ENCODE measurements around the gene PLEKHM3.
"Not testable (repeated sequence)": the region's sequence is repeated elsewhere in the genome, so short reads cannot be mapped to it uniquely, and the experiment has no call there.

PLEKHM3 gene

DNA sequence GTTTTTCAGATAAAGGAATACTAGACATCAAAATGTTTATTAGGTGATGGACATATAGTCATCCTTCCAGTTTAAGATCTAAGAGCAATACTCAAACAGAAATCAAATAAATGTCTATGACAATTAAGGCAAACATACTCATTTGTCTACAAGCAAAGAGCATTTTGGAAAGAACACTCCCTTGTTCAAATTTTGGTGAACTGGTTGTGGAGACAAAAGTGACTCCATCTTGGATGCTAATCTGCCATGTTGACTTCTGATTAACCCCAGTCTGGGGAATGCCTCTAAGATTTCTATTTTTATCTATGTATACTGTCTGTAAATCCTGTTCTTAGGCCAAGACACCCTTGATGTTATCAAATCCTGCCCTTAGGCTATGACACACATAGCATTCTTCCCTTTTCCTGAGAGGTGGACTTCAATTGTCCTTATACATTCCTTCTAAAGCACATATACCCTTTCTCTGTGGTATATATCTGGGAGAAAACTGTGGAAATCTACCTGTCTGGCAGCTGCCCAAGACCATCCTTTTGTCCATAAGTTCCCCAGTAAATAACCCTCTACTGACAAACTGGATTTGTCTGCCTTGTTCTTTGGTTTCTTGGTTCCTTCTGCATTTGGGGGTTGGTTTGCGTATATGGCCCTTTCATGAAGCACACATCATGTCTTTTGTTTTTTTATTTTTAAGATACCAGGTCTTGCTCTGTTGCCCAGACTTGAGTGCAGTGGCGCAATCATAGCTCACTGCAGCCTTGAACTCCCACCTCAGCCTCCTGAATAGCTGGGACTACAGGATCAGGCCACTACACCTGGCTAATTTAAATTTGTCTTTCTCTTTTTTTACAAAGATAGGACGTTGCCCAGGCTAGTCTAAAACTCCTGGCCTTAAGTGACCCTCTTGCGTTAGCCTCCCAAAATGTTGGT, 12.5 kb upstream of the PLEKHM3 start:
- FAIRE-seq = no peak

DNA sequence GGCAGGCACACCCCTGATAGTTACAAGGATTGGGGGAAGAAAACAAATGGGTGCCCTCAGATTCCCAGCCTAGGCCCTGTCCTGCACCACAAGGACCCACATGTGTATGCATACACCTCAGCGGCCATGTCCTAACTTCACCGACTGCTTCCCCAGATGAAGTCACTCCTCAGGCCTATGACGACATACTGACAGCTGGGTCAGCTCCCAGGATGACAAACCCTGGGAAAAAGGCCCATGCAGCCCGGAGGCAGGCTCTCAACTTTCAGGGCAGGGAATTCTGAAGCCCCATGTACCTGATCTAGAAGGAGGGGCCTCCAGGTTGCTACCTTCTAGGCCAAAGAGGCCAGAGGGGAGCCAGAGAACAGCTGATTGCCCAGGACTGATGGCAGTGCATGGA, 11.0 kb upstream of the PLEKHM3 start:
- no peak for FAIRE-seq

DNA sequence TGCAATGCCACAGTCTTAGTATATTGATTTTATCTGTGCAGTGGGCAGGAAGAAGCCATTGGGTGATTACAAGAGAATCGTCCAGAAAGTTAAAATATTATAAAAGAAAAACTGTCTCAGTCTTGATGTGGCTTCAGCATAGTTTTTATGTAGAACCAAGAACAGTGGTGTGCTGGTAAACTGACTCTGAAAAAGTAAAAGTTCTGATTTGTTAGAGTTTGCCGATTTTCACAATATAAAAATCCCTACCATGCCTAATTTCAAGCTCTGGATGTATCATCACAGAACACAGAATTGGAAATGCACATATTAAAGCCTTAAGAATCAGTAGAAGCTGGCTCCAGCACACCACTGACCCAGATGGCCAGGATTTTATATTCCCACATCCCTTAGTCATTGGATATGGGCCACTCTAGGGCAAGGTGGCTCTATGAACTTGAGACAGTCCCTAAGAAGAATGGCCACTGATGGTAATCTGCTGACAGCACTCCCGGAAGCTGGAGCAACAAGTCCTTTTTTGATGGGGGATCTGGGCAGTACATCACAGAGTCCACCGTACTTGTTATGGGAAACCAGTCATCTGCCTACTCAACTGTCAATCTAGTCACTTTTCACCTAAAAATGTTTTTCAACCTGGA, 9.3 kb upstream of the PLEKHM3 start:
- FAIRE-seq = no peak

DNA sequence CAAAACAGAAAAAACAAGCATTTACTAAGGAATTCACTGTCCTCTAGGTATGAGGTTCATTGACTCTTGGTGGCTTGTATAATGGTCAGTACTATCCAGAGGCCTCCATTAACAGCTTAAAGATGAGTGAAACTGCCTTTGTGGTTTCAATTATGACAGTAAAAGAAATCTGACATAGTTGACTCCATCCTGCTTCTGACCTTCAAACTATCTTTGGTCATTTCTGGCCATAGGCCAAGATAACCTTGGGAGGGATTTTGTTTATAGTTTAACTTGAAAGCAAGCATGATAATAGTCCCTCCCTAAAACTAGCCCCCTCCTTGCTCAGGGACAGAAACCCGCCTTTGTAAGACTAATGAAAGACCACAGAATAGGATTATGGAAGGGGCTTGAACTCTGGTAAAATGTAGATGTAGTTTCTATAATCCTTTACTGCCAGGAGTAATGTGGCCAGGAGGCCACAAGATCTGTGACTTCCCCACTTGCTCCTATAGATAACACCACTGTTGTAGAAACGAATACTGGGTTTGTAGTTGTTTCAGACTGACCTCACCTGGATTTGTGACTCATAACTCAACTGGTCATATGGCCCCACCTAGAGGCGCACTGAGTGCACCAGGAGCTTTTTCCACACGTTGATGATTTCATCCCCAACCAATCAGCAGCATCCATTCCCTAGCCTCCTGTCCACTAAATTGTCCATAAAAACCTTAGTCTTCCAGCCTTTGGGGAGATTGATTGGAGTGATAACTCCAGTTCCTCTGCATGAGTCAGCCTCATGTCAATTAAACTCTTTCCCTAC, 8.6 kb upstream of the PLEKHM3 start:
- no peak for FAIRE-seq

DNA sequence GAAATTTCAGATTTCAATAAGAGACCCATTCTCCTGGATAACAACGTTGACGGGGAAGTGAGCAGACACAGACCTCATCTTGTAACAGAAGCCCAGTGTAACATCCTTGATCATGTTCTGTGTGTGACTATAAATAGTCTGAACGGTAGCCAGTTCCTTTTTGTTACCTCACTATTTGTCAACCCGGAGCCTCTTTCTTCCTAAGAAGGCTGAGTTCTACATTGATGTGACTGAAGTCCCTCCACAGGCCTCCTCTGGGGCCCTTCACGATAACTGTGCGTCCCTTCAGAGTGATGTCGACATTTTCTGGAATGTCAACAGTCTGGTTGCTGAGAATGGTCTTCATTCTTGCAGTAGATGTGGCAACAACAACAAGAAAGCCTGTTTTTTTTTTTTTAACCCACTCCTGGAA, 6.3 kb upstream of the PLEKHM3 start:
- FAIRE-seq = no peak

DNA sequence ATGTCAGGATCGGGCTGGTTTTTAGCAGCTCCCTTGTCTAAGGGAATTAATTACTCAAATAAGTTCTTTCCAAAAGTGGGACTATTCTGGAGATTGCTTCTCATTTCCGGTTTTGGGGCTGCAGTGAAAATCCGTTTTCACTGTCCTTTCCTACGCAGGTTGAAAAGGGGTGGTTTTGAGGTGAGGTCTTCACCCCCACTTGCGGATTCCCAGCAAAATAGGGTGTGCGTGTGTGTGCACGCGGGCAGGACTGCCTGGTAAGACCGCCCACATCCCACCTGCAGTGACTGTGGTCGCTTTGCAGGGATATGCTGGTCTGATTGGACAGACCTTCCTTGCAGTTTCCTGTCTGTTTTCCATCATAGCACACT, 472 bp upstream of the PLEKHM3 start:
- FAIRE-seq = no peak

DNA sequence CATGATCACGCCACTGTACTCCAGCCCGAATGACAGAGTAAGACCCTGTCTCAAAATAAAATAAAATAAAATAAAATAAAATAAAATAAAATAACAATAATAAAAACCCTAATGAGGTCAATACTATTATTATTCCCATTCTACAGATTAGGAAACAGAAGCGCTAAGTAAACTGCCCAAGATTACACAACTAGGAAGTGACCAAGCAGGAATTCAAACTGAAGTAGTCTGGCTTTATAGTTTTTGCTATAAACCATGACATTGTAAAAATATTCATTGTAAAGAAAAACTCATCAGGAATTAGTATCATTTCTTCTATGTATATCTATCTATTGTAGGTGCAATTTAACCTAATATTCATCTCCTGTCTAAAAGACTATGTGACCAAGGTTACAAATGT, 1.2 kb downstream of the PLEKHM3 start:
- FAIRE-seq = no peak

DNA sequence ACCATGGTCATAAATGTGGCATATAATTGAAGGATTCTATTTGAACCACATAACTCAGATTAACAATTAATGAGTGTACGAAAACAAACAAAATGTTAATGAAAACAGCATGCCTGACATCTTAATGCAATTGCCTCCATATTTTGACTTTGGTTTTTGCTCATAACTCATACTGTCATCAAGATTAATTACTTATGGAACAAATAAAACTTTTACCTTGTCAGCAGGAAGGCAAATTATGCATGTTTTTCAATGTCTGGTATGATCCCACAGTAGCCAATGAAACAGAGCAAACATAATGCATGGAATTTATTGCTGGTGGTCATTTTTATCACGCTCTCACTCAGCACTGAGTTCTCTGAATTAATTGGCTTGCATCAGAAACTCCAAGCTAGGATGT, 5.1 kb downstream of the PLEKHM3 start:
- FAIRE-seq = no peak

DNA sequence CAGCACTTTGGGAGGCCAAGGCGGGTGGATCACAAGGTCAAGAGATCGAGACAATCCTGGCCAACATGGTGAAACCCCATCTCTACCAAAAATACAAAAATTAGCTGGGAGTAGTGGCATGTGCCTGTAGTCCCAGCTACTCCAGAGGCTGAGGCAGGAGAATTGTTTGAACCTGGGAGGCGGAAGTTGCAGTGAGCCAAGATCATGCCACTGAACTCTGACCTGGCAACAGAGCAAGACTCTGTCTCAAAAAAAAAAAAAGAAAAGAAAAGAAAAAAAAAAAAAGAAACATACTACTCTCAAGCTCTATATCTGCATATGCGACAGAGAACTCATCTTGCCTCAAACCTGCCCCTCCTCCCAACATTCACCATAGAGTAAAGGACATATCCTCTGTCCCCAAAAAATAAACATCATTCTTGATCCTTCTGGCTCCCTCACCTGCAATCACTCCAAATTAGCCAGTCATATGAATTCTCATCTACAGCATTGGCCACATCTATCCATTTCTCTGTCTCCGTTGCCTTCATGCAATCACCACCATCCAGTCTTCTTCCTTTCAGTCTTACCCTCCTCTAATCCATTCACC, 7.1 kb downstream of the PLEKHM3 start:
- not testable (repeated sequence) for FAIRE-seq

DNA sequence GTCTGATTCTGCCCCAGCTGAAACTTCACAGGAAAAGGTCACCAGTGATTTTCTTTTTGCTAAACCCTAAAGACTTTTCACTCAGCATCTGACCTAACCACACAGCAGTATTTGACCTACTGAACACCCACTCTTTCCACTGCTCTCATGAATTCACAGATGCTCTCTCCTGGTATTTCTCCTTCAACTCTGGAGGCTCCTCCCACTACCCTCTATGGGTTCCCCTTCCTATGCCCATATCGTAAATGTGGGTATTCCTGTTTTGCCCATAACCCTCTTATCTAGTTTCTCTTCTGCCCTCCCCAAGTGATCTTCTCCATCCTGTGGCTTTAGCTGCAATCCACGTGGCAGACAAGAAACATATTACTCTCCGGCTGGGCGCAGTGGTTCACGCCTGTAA, 7.6 kb downstream of the PLEKHM3 start:
- FAIRE-seq = no peak

DNA sequence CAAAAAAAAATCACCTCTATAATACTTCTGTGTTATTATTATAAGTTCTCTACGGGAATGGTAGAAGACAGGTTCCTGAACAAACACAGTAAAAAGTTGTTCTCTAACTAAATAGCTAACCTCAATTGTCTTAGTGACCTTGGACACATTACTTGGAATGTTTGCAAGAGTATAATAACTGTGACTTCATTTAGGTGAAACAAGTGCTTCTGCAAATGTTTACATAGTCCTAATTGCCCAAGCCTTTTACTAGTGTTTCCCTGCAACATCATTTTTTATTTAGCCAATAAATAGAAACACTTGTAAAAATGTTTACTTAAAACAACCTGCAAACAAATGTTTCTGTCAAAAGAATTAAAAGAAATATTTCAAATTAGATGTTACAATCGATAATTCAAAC, 9.9 kb downstream of the PLEKHM3 start:
- FAIRE-seq = no peak

DNA sequence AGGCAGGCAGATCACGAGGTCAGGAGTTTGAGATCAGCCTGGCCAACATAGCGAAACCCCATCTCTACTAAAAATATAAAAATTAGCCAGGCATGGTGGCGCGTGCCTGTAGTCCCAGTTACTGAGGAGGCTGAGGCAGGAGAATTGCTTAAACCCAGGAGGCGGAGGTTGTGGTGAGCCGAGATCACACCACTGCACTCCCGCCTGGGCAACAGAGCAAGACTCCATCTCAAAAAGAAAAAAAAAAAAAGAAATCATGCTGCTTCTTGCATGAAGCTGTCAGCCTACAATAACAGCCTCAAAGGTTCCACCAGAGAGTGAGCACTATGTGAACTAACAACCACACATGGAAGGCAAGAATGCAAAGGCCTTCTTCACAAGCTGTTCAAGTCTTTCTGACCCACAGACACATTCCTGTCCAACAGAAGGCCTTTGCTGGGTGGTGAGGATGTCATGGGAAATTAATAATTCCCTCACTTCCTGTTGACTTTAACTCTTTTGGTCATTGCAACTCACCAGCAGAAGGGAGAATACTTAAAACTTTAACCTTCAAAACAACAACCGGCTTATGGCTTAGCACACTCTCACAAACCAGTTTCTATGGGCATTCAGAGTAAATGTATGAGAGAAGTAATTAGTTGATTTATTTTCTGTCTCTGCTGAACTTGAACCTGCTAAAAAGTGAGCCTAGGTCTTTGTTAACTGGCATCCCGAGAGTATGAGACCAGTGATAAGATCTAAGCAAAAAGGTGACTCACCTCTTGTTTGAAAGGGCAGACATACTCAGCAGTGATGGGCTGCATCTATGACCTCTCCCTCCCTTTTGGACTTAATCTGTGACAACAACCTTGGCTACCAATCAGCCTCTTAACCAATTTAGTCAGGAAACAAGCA, 11.8 kb downstream of the PLEKHM3 start:
- FAIRE-seq = no peak

DNA sequence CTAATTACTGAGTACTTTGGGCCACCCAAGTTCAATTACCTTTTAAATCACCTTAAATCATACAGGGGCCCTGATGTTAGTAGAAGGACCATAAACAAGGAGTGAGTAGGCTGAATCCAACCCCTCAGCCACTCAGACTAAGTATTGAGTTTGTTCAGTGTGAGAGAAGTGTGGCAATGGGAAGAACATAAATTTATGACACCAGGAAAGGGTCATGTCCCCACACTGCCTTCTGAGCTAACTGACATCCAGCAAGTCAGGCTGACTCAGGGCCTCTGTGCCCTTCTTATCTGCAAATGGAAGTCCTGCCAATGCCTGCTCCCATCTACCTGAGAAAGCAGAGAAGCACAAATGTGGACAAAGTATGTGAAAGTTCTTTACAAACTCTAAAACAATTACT, 12.9 kb downstream of the PLEKHM3 start:
- no peak for FAIRE-seq

DNA sequence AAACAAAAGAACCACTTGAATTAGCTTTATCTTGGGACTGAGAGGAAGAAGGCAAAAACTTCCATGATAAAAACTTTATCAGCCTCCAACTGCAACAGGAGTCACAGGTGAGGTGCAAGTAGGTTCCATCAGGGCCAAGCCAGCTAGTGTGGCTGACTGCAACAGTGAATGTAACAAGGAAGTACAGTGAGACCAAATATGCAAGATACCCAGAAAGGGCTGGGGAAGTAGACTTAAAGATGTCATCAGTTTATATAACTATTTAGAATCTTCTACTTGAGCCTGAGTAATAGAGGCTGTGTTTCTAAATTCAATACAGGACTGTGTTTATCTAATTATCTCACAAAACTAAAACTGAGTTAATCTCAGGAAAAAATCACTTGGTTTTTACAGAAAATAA, 14.8 kb downstream of the PLEKHM3 start:
- no peak for FAIRE-seq

DNA sequence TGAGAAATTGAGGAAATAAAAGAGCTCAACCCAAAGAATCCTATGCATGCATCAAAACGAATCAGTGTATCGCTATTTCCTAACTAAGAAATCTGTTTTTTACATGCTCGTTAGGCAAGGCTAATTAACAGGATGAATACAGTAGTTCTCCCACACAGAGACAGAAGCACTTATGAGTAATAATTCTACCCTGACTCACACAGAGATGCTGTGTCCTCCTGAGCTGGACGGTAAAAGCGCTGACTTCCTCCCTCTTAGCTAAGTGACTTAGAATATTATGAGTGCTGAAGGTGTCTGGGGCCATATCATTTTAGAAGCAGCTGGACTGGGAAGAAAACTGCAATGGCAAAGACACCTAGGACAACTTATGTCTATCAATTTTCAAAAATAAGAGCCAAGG, 18.5 kb downstream of the PLEKHM3 start:
- FAIRE-seq = no peak

DNA sequence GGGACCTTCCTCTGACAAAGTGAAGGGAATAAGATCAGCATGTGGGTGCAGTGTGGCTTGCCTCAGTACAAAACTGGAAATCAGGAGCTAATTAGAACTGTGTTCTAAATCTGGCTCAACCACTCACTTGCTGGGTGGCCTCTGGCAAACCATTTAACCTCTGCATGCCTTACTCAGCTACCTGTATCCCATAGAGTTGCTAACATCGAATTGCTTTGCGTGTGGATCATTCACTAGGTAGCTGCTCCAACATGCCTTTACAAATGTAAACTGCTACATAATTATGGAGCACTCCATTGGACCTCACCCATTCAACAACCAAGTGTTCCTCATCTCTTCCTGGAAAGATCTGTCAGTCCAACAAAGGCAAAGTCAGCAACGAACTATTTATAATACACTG, 19.0 kb downstream of the PLEKHM3 start:
- FAIRE-seq = no peak

DNA sequence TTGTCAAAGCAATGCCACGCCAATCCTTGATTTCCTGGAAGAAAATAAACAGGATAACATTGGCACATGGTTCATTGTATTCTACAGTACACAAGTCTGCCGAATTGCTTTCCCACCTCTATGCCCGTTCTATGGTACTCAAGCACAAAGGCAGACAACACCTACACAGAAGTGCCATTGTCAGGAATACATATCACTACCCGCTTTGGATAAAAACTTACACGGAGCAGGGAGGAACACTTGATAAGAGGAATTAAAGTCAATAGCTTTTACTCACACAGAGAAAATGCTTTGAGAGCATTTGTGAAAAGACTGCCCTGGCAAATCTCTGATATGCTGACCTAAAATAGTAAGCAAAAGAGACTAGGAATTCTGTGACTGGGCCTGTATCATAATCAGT, 23.4 kb downstream of the PLEKHM3 start:
- FAIRE-seq = no peak

DNA sequence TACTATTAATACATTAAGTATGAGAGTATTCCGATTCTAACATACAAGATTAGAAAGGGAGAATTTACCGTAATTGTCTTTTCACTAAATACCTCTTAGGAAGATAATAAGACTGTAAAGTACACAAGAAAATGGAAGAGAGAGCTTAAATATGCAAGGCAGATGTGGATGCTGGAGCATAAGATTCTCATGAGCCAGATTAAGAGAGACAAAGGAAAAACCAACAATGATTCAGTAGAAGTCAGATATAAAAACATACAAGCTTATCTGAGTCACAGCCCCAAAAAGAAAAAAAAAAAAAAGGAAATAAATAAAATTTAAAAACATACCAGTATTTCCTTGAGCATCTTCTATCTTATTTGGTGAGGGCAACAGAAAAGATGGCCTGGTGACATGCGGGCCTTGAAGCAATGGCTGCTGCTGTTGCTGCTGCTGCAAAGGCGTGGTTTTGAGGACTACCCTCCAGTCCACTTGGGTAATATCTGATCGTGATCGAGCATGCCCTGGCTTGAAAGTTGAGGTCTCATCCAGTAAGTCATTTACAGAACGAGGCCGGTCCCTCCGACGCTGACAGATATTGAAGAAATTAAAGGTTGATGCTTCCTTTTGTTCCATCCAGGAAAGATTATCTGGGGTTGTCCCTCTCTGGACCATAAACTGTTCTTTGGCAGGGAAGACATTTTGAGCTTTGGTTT, 24.5 kb downstream of the PLEKHM3 start:
- no peak for FAIRE-seq

DNA sequence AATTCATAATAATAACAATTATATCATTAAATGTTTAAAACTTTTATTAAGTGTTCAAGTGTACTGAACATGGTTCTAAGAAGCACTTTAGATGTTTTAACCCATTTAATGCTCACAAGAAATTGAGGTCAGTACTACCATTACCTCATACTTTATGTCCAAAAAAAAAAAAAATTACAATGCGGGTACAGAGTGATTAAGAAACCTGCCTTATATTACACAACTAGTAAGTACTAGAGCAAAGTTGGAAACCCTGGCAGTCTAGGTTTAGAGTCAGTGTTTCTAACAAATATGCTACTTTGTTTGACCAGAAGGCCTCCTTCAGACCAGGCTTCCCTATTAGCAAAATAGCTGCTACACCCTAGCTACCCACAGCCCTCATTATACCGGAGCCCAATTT, 28.5 kb downstream of the PLEKHM3 start:
- no peak for FAIRE-seq

DNA sequence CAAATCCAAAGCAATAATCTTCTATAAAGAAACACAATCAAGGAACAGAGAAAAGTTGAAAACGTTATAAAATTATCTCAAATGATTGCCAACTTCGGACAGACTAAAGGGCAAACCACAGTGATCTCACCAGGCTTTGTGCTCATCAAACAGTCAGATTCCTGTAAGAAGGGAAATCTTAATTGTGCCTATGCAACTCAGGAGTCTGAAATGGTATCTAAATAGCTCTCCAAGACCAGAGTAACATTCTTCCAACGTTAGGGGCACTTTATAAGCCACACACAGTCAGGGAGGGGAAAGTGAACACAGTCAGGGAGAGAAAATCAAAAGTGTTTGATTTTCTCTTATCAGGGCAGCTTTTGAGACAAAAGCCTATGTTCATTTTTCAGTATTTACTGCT, 29.4 kb downstream of the PLEKHM3 start:
- no peak for FAIRE-seq

DNA sequence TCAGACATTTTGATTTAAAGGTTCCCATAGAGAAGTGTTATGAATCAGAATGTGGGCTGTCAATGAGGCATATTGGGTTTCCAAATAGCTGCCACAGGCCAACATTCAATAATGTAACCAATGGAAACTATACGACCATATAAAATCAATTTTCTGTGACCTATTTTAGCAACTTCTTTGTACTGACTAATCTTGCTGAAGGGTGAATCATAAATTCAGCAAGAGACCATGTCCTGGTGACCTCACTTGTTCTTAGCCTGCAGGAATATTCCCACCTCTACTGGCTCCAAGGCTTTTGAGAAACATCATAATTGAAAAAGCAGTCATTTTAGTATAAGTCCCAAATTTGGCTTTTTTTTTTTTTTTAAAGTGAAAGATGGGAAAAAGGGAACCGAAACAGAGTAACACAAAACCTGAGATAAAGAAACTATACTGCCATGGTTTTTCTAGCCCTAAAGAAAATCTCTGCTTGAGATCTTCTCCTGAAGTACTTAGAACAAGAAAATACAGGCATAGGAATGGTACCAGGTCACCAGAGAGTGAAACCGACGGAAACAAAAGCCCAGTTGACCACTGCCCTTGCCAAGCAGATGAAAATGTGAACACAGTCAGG, 32.1 kb downstream of the PLEKHM3 start:
- FAIRE-seq = no peak

Data from A204.1 (cell line).